Measurements from ENCODE around the gene CRMP1. TPM values are rescaled to one million over a fixed set of nuclear protein-coding genes. Genes with fewer than 3 reads are reported as not detected.

Gene CRMP1
- total and polyA plus RNA-seq, 2 of the 8 experiments (the other 6 are each of a cell fraction or from before 2014, with no cell fraction given) = 120 to 131 TPM

DNA sequence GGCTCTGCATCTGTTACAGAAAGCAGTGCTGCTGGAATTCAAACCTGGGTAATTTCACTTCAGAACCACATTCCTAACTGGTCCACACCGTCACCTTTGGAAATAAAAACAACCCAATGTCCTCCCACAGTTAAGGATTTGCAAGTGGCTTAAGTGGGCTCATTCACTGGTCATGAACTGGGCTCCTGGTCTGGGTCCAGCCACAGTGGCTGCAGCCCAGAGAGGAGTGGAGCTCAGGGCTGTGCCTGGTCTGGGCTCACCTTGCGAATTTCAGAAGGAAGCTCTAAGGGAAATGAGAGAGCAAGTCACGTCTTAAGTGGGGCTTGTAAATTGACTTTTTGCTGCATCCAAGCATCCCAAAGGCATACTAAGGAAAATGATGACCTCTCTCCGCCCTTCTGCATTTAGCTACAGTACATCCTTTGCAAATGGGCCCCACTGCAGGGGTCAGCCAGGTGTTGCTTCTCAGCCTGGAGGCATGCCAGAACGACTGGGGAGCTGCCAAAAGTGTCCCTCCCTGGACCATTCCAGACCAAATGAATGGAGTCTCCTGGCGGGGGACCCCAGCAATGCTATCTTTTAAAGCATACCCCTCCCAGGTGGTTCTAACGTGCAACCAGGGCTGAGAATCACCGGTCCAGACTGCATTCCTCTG lies 25.6 kb upstream of the CRMP1 start (continued):
- TF ChIP-seq SP2 (IDR thresholded peaks at IDR 0.05; ENCODE audit: low read length) = no peak

Measured in H1 (cell line).